Parathyroid adenoma (tissue), 2 donors: Measurements from ENCODE around the gene IP6K1.

Experiments
- H2AFZ ChIP-seq: fragments of 300-600 bp; sonication (generic); one replicate; pipeline ENCODE4 v1.7.0; 2017; ENCODE audit warnings: antibody characterized with exemption, mild to moderate bottlenecking
- H3K27ac ChIP-seq: fragments of 300-600 bp; sonication (generic); one replicate; pipeline ENCODE4 v1.7.0; 2017
- H3K27me3 ChIP-seq: fragments of 300-600 bp; sonication (generic); one replicate; pipeline ENCODE4 v1.7.0; 2017; ENCODE audit warnings: low read length; ENCODE audit not compliant: control insufficient read depth, insufficient read depth
- H3K36me3 ChIP-seq: fragments of 300-600 bp; sonication (generic); one replicate; pipeline ENCODE4 v1.7.0; 2017; ENCODE audit warnings: low read length; ENCODE audit not compliant: control insufficient read depth, insufficient read depth
- H3K4me1 ChIP-seq: fragments of 300-600 bp; sonication (generic); one replicate; pipeline ENCODE4 v1.7.0; 2017; ENCODE audit warnings: control low read depth
- H3K4me2 ChIP-seq: fragments of 300-600 bp; sonication (generic); one replicate; pipeline ENCODE4 v1.7.0; 2017; ENCODE audit warnings: low read length
- H3K4me3 ChIP-seq: fragments of 300-600 bp; sonication (generic); one replicate; pipeline ENCODE4 v1.7.0; 2017; ENCODE audit warnings: low read depth, low read length
- H3K79me2 ChIP-seq: fragments of 300-600 bp; sonication (generic); one replicate; pipeline ENCODE4 v1.7.0; 2017; ENCODE audit warnings: control low read depth
- H3K9ac ChIP-seq: fragments of 300-600 bp; sonication (generic); one replicate; pipeline ENCODE4 v1.7.0; 2017; ENCODE audit warnings: mild to moderate bottlenecking
- H3K9me3 ChIP-seq: fragments of 300-600 bp; sonication (generic); one replicate; pipeline ENCODE4 v1.7.0; 2017; ENCODE audit warnings: low read length; ENCODE audit not compliant: control insufficient read depth
- TF ChIP-seq, protein P1 (sequence below): fragments of 300-600 bp; sonication (generic); IDR thresholded peaks from one replicate; pipeline ENCODE4 v1.7.0; 2017; ENCODE audit warnings: antibody characterized with exemption, mild to moderate bottlenecking
- donor health status: primary hyperparathyroidism.

Gene IP6K1

DNA sequence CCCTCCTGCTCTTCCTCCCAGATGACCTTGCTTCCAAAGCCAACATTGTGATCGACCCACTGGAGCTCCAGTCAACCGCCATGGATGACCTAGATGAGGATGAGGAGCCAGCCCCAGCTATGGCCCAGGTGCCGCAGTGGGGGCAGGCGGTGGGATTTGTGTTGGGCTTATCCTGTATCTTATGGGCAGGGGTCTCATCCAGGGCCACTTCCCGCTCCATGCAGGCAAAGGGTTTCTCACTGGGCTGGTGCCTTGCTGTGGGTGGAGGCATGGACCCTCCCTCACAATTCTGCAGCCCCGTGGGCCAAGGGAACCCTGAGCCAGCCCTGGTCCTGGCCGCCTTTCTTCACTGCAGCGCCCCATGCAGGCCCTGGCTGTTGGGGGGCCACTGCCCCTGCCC, 81.7 kb downstream of the IP6K1 start:
- peaks cover 3% of the 10 kb centered on the region for H3K4me1 ChIP-seq
- H3K4me3 ChIP-seq: no peak overlapping the region
- no peaks in the 10 kb centered on the region for H3K36me3 ChIP-seq
- H2AFZ ChIP-seq: no peak overlapping the region
- no peak overlapping the region for H3K27ac ChIP-seq
- peaks cover 4% of the 10 kb centered on the region for H3K79me2 ChIP-seq
- H3K9ac ChIP-seq: no peak overlapping the region
- TF ChIP-seq, protein P1, sequence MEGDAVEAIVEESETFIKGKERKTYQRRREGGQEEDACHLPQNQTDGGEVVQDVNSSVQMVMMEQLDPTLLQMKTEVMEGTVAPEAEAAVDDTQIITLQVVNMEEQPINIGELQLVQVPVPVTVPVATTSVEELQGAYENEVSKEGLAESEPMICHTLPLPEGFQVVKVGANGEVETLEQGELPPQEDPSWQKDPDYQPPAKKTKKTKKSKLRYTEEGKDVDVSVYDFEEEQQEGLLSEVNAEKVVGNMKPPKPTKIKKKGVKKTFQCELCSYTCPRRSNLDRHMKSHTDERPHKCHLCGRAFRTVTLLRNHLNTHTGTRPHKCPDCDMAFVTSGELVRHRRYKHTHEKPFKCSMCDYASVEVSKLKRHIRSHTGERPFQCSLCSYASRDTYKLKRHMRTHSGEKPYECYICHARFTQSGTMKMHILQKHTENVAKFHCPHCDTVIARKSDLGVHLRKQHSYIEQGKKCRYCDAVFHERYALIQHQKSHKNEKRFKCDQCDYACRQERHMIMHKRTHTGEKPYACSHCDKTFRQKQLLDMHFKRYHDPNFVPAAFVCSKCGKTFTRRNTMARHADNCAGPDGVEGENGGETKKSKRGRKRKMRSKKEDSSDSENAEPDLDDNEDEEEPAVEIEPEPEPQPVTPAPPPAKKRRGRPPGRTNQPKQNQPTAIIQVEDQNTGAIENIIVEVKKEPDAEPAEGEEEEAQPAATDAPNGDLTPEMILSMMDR: no peak
- H3K27me3 ChIP-seq: no peaks in the 10 kb centered on the region
- no peaks in the 10 kb centered on the region for H3K9me3 ChIP-seq
- no peak overlapping the region for H3K4me2 ChIP-seq

DNA sequence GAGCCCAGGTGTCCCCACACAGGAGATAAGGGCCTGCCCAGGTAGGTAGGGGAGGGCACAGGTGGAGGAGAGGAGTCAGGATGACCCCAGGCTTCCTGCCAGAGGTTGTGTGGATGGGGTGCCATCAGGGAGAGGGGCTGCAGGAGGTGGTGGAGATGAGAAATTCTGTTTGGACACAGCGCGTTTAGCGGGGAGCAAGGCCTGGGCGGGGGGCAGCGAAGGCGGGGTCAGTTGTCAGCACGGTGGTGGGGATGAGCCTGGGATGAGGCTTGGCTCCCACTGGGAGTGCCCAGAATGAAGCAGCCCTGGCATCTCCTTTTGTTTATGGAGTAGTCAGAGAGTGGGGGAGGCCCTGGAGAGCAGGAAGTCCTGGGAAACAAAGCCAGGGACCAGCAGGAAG, 82.4 kb downstream of the IP6K1 start:
- Histone ChIP-seq H3K9ac (no peak overlapping the region), H3K36me3 (no peaks in the 10 kb centered on the region), H3K27me3 (no peaks in the 10 kb centered on the region), H3K27ac (no peak overlapping the region), H3K4me1 (peaks cover 3% of the 10 kb centered on the region), H3K9me3 (no peaks in the 10 kb centered on the region), H2AFZ (no peak overlapping the region), H3K79me2 (peaks cover 4% of the 10 kb centered on the region), H3K4me3 (no peak overlapping the region), H3K4me2 (no peak overlapping the region)
- TF ChIP-seq, protein P1: no peak

DNA sequence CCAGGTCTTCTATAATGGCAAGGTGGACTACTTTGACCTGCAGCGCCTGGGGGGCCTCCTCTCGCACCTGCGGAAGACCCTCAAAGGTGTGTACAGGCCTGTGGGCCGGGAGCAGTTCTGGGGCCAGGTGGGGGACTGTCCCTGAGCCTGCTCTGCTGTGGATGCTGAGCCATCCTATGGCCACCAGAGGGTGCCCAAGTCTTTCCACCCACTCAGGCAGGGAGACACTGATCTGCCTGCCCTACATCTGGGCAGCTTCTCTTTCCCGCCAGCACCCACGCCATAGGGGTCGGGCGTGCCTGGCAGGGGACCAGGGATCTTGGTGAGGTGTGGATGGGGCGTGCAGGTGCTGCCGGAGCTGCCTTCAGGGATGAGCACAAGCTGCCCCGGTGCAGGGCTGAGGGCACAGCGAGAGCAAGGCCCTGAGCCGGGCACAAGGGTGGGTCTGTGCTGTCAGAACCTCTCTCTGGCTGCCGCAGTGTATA, 82.9 kb downstream of the IP6K1 start:
- Histone ChIP-seq H3K4me2 (no peak overlapping the region), H3K27me3 (no peaks in the 10 kb centered on the region), H3K9me3 (no peaks in the 10 kb centered on the region), H3K36me3 (no peaks in the 10 kb centered on the region), H2AFZ (no peak overlapping the region), H3K9ac (no peak overlapping the region), H3K4me3 (no peak overlapping the region), H3K4me1 (peaks cover 3% of the 10 kb centered on the region), H3K27ac (no peak overlapping the region), H3K79me2 (peaks cover 4% of the 10 kb centered on the region)
- TF ChIP-seq, protein P1: peak; percentile 84

- H3K4me2 ChIP-seq: no peak overlapping the region
- H3K4me1 ChIP-seq: peaks cover 3% of the 10 kb centered on the region
- no peaks in the 10 kb centered on the region for H3K27me3 ChIP-seq
- H3K79me2 ChIP-seq: peaks cover 4% of the 10 kb centered on the region
- no peak overlapping the region for H3K4me3 ChIP-seq
- H3K27ac ChIP-seq: no peak overlapping the region
- no peak overlapping the region for H3K9ac ChIP-seq
- H3K36me3 ChIP-seq: no peaks in the 10 kb centered on the region
- TF ChIP-seq, protein P1: no peak
- H3K9me3 ChIP-seq: no peaks in the 10 kb centered on the region
- H2AFZ ChIP-seq: no peak overlapping the region
These were observed 83.7 kb downstream of the IP6K1 start for GRCh38 chr3:49702672-49703071.

- Histone ChIP-seq H3K79me2 (peaks cover 4% of the 10 kb centered on the region), H3K4me2 (no peak overlapping the region), H3K36me3 (no peaks in the 10 kb centered on the region), H3K4me1 (peaks cover 3% of the 10 kb centered on the region), H3K27me3 (no peaks in the 10 kb centered on the region), H3K27ac (no peak overlapping the region), H3K9me3 (no peaks in the 10 kb centered on the region), H2AFZ (no peak overlapping the region), H3K4me3 (no peak overlapping the region), H3K9ac (no peak overlapping the region)
- TF ChIP-seq, protein P1: no peak
These were observed 84.8 kb downstream of the IP6K1 start for GRCh38 chr3:49701388-49702077.
